OCI-LY3 (cell line): Measurements from ENCODE around the gene TAS2R16.

ENCODE experiments used
- H2AFZ ChIP-seq: fragments of 200-600, 300-600 bp; shearing (Covaris generic); 2 replicates; pipeline ENCODE4 v1.6.0; 2014; ENCODE audit warnings: antibody characterized with exemption, low read depth, low read length
- H3K27ac ChIP-seq: fragments of 200-600, 300-600 bp; sonication (generic); 2 replicates; pipeline ENCODE4 v1.5.1; 2014; ENCODE audit warnings: mild to moderate bottlenecking, low read length, moderate library complexity, mixed read lengths
- H3K27me3 ChIP-seq: fragments of 200-600, 300-600 bp; sonication (generic); 2 replicates; pipeline ENCODE4 v1.6.1; 2014; ENCODE audit warnings: low read depth, low read length, mixed read lengths
- H3K36me3 ChIP-seq: fragments of 200-600, 300-600 bp; sonication (generic); replicated peaks from 2 replicates; pipeline ENCODE3; 2014; ENCODE audit warnings: low read depth, low read length, mixed read lengths
- H3K4me1 ChIP-seq: fragments of 300-600, 200-600 bp; sonication (generic); 2 replicates; pipeline ENCODE4 v1.6.1; 2014; ENCODE audit warnings: low read length, mixed read lengths
- H3K4me2 ChIP-seq: fragments of 200-600, 300-600 bp; sonication (generic); 2 replicates; pipeline ENCODE4 v1.6.1; 2014; ENCODE audit warnings: low read length, mixed read lengths
- H3K4me3 ChIP-seq: fragments of 300-600, 200-600 bp; sonication (generic); 2 replicates; pipeline ENCODE4 v1.5.1; 2014; ENCODE audit warnings: antibody characterized with exemption, mild to moderate bottlenecking, low read length, moderate library complexity
- H3K79me2 ChIP-seq: fragments of 300-600, 200-600 bp; shearing (Covaris generic); 2 replicates; pipeline ENCODE4 v1.6.1; 2014; ENCODE audit warnings: mild to moderate bottlenecking, low read length, mixed read lengths
- H3K9ac ChIP-seq: fragments of 300-600, 200-600 bp; shearing (Covaris generic); 2 replicates; pipeline ENCODE4 v1.6.0; 2014; ENCODE audit warnings: mild to moderate bottlenecking, low read length, moderate library complexity
- H3K9me3 ChIP-seq: fragments of 200-600, 300-600 bp; shearing (Covaris generic); 2 replicates; pipeline ENCODE4 v1.6.1; 2014; ENCODE audit warnings: low read length, mixed read lengths; ENCODE audit not compliant: insufficient read depth
- H4K20me1 ChIP-seq: fragments of 200-600, 300-600 bp; sonication (generic); 2 replicates; pipeline ENCODE4 v1.6.1; 2016; ENCODE audit warnings: low read length, mixed read lengths; ENCODE audit not compliant: insufficient read depth
- EZH2phosphoT487 ChIP-seq: fragments of 200-600 bp; shearing (Covaris generic); IDR thresholded peaks from 2 replicates; pipeline ENCODE4 v1.6.1; 2018; ENCODE audit warnings: antibody characterized with exemption, mixed run types, low read depth
- TF ChIP-seq, protein P1 (sequence below): fragments of 200-600, 300-600 bp; sonication (generic); IDR thresholded peaks from 2 replicates; pipeline ENCODE4 v1.5.1; 2014; ENCODE audit warnings: antibody characterized with exemption, low read length, low read depth

Gene TAS2R16

DNA sequence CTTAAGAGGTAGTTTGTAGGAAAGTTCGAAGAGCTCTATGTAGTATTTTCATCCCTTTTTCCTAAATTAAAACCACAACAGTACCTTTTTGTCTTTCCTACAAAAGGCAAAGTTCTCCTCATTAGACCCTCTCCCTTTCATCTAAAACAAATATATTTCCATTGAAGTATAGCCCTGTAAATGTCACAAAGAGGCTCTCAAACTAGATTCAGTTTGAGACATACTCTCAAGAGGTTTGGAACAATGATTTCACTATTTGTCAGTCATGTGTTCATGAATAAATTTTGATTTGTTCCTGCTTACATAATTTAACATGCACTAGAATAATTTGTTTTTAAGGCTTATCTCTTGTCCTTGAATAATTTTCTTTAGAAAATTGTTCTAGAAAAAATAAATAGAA, 12.2 kb downstream of the TAS2R16 start:
- Histone ChIP-seq H3K9ac (no peak overlapping the region), H3K36me3 (no peaks in the 10 kb centered on the region), H3K4me1 (no peaks in the 10 kb centered on the region), H3K4me2 (no peak overlapping the region), H3K27me3 (no peaks in the 10 kb centered on the region), H3K9me3 (no peaks in the 10 kb centered on the region), H3K27ac (no peak overlapping the region), H2AFZ (no peak overlapping the region), H4K20me1 (no peaks in the 10 kb centered on the region), H3K79me2 (no peaks in the 10 kb centered on the region), H3K4me3 (no peak overlapping the region)
- no peak for TF ChIP-seq EZH2phosphoT487
- TF ChIP-seq, protein P1, sequence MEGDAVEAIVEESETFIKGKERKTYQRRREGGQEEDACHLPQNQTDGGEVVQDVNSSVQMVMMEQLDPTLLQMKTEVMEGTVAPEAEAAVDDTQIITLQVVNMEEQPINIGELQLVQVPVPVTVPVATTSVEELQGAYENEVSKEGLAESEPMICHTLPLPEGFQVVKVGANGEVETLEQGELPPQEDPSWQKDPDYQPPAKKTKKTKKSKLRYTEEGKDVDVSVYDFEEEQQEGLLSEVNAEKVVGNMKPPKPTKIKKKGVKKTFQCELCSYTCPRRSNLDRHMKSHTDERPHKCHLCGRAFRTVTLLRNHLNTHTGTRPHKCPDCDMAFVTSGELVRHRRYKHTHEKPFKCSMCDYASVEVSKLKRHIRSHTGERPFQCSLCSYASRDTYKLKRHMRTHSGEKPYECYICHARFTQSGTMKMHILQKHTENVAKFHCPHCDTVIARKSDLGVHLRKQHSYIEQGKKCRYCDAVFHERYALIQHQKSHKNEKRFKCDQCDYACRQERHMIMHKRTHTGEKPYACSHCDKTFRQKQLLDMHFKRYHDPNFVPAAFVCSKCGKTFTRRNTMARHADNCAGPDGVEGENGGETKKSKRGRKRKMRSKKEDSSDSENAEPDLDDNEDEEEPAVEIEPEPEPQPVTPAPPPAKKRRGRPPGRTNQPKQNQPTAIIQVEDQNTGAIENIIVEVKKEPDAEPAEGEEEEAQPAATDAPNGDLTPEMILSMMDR = no peak

DNA sequence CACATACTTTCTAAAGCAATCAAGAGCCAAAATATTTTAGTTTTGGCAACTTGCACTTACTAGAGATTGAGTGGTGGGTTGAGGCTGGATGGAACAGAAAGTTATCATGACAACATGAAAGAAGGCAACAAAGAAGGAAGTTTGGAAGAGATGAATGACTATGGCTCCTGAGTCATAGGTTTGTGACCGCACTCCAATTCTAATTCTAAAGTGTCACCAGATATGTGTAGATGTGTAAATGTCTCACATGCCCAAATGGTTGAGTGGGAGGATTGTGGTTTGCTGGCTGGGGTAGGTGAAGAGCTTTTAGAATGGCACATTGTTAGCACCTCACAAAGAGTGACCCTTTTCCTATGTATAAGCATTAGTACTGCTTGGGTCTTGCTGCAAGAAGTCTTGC, 20.2 kb downstream of the TAS2R16 start:
- H3K27me3 ChIP-seq = no peaks in the 10 kb centered on the region; the same call in 1 of the 2 replicates
- H3K4me1 ChIP-seq = peaks cover 11% of the 10 kb centered on the region; the same call in 1 of the 2 replicates
- no peaks in the 10 kb centered on the region for H3K9me3 ChIP-seq
- no peak for TF ChIP-seq EZH2phosphoT487
- TF ChIP-seq, protein P1 = no peak
- H3K4me3 ChIP-seq = no peak overlapping the region
- H2AFZ ChIP-seq = no peak overlapping the region
- H3K9ac ChIP-seq = no peak overlapping the region
- no peak overlapping the region for H3K4me2 ChIP-seq
- H4K20me1 ChIP-seq = no peaks in the 10 kb centered on the region
- H3K79me2 ChIP-seq = no peaks in the 10 kb centered on the region
- no peak overlapping the region for H3K27ac ChIP-seq
- H3K36me3 ChIP-seq = no peaks in the 10 kb centered on the region

DNA sequence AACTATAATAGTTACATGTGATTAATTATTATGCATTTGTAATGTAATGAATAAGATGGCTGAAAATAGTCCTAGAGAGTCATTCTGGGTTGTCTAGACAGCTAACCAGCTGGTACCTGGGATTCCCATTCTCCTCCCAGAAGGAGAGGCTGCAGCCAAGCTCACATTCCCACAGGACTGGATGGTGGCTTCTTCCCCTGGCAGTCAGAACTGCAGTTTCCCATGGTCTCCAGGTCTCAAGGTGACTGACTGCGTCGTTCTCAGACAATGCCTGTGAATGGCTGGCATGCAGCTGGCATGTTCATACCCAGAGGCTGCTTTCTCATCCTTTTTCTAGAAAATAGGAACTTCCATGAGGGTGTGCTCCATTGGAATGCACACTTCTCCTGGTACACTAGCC, 21.3 kb downstream of the TAS2R16 start:
- Histone ChIP-seq H3K4me2 (no peak overlapping the region), H3K79me2 (no peaks in the 10 kb centered on the region), H3K4me1 (peaks cover 11% of the 10 kb centered on the region; the same call in 1 of the 2 replicates), H3K4me3 (no peak overlapping the region), H4K20me1 (no peaks in the 10 kb centered on the region), H2AFZ (no peak overlapping the region), H3K27me3 (no peaks in the 10 kb centered on the region; the same call in 1 of the 2 replicates), H3K27ac (no peak overlapping the region), H3K9ac (no peak overlapping the region), H3K36me3 (no peaks in the 10 kb centered on the region), H3K9me3 (no peaks in the 10 kb centered on the region)
- TF ChIP-seq EZH2phosphoT487 = no peak
- TF ChIP-seq, protein P1 = no peak

DNA sequence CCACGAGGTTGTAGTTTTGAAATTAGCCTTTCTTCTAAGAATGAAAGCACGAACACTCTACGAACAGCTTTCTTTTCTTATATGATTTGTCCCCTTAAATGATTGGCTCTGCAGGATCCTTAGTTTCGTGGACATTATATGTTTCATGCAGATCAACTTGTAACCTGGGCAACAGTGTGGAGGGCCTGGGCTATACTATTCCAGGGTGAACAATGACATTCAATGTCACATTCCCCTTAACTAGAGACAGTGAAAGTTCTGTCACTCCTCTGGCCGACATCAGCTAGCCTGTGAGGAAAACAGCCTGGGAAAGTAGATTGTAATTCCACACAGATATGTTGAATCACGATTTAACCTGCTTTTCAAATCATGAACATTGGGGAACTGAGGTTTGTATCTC, 23.4 kb downstream of the TAS2R16 start:
- Histone ChIP-seq H2AFZ (no peak overlapping the region), H3K4me3 (no peak overlapping the region), H3K4me2 (peak overlapping the region; percentile 23), H3K79me2 (no peaks in the 10 kb centered on the region), H3K9me3 (no peaks in the 10 kb centered on the region), H4K20me1 (no peaks in the 10 kb centered on the region), H3K4me1 (peaks cover 11% of the 10 kb centered on the region; the same call in 1 of the 2 replicates), H3K36me3 (no peaks in the 10 kb centered on the region), H3K27ac (no peak overlapping the region), H3K9ac (no peak overlapping the region), H3K27me3 (no peaks in the 10 kb centered on the region; the same call in 1 of the 2 replicates)
- TF ChIP-seq, protein P1 = no peak
- no peak for TF ChIP-seq EZH2phosphoT487
